GM19351 (cell line): Measurements from ENCODE around the gene ECEL1.
"Not testable (repeated sequence)": the region's sequence is repeated elsewhere in the genome, so short reads cannot be mapped to it uniquely, and the experiment has no call there.

Experiments
- ATAC-seq: cut with Tn5 transposase; IDR thresholded peaks from one replicate; pipeline ENCODE4 v1.9.1; 2021; ENCODE audit warnings: mild to moderate bottlenecking, moderate library complexity; ENCODE audit not compliant: unreplicated experiment

ECEL1 gene, protein sequence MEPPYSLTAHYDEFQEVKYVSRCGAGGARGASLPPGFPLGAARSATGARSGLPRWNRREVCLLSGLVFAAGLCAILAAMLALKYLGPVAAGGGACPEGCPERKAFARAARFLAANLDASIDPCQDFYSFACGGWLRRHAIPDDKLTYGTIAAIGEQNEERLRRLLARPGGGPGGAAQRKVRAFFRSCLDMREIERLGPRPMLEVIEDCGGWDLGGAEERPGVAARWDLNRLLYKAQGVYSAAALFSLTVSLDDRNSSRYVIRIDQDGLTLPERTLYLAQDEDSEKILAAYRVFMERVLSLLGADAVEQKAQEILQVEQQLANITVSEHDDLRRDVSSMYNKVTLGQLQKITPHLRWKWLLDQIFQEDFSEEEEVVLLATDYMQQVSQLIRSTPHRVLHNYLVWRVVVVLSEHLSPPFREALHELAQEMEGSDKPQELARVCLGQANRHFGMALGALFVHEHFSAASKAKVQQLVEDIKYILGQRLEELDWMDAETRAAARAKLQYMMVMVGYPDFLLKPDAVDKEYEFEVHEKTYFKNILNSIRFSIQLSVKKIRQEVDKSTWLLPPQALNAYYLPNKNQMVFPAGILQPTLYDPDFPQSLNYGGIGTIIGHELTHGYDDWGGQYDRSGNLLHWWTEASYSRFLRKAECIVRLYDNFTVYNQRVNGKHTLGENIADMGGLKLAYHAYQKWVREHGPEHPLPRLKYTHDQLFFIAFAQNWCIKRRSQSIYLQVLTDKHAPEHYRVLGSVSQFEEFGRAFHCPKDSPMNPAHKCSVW

DNA sequence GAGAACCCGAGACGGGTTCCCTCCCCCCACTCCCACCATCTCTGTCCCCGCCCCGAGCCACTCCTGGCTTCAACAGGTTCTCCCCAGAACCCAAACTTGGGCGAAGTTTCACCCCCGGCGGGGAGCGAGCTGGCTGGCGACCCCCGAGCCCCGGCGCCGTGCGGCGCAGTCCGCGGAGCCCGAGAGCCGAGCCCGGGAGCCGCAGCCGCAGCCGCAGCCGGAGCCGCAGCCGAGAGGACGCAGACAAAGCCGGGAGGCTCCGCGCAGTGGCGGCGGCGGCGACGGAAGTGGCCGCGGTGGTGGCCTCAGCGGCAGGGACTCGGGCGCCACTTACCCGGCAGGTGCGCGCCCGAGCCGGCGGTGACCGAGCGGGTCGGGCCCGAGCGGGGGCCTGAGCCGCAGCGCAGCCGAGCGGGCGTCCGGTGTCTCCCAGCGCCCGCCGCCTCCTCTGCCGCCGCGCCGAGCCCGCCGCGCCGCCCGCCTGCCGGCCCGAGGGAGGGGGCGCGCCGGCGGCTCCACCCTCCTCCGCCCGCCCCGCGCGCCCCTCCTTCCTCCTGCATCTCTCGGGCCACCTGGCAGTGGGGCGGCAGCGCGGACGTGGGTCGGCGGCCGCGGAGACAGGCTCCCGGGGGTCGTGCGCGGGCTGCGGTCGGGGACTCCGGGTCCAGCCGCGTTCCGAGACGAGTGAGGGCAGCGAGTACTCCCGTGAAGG lies at the start of gene ECEL1:
ECEL1 (minus strand) TSS at position 450 of the 712 bp plus-strand sequence. CDS start 1,181 bp downstream, outside the sequence.
- no peak for ATAC-seq

DNA sequence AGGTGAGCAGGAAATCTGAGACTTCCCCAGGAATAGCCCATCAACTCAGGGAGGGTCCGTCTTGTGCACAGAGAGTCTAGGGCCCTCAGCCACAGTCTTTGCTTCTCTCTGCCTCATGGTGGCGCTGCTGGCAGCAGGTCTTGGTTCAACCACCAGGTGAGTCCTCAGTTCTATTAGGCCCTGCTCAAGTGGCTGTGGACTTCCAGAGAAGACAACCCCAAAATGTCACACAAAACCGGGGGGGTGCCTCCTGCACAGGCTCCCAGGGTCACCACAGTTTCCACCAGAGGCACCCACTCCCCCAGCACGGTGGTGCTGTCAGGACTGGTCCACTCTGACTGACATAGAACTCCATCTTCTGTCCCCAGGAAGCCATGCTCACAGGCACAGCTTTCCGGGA lies 49.4 kb upstream of the ECEL1 start:
- no peak for ATAC-seq

DNA sequence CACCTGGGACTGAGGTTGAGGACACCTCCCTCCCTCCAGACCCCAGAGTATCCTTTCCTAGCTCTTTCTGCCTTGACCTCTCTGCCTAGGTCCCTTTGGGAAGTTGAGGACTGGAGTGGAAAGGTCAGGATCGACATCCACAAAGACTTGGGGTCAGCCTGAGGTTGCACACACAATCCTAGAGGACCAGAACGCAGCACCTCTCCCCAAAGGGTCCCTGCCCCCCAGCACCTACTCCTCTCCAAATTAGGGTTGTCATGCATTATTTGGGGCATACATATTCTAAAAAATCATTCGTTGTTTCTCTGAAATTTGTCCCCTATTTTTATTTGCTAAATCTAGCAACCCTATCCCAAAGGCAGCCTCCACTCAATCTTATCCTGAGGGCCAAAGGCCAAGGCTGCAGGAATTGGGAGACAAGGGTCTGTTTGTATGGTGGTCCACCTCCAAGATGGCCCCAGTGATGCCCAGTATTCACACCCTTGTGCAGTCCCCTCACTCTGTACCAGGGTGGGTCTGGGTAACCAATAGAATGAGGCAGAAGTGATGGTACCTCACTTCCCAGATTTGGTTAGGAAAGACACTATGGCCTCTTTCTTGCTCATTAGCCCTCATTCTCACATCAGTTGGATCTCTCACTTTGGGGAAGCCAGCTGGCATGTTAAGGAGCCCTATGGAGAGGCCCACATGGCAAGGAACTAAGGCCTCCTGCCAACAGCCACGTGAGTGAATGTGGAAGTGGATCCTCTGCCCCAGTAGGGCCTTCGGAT lies 48.3 kb upstream of the ECEL1 start:
- ATAC-seq: no peak

DNA sequence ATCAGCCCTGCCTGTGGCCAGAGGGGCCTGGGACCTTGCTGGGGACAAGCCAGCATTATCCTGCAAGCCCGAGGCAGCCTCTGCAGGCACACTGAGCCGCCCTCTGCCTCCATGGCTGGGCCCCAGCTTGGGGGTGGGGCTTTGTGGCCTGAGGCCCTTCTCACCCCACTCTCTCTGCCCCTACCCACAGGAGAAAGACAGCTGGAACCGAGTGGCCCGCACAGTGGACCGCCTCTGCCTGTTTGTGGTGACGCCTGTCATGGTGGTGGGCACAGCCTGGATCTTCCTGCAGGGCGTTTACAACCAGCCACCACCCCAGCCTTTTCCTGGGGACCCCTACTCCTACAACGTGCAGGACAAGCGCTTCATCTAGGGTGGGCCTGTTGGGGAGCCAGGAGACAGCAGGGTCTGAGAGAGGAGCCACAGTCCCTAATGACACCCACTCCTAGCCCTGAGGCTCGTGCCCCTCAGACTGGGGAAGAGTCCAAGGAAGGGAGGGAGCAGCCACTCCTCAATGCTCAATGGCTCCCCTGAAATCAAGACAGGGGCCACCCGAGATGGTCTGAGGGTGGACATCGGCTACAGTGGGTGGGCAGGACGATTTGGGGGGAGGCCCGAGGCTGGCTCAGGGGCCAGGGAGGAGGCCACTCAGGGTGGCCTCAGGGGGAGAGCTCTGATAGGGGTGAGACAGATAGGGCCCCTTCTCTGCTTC lies 47.5 kb upstream of the ECEL1 start:
- ATAC-seq: no peak

DNA sequence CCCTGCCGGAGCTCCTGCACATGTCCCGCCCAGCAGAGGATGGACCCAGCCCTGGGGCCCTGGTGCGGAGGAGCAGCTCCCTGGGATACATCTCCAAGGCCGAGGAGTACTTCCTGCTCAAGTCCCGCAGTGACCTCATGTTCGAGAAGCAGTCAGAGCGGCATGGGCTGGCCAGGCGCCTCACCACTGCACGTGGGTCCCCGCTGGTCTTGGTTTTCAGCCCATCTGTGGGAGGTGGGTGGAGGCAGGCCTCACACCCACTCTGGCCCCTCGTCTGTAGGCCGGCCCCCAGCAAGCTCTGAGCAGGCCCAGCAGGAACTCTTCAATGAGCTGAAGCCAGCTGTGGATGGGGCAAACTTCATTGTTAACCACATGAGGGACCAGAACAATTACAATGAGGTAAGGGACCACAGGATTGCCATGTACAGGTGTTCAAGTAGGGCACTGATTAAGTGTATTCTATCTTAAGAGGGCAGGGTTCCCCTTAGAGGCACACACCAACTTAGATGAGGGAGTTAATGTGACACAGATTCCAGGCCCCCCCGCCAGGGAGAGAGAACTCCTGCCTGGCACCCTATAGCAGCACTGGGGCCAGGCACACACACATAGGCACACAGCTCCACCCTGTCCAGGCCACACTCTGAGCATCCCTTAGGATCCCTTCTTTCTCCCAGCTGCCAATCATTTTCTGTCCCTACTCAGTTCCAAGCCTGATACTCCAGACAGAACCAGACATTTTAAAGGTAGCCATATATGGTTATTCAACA lies 46.5 kb upstream of the ECEL1 start:
- no peak for ATAC-seq

DNA sequence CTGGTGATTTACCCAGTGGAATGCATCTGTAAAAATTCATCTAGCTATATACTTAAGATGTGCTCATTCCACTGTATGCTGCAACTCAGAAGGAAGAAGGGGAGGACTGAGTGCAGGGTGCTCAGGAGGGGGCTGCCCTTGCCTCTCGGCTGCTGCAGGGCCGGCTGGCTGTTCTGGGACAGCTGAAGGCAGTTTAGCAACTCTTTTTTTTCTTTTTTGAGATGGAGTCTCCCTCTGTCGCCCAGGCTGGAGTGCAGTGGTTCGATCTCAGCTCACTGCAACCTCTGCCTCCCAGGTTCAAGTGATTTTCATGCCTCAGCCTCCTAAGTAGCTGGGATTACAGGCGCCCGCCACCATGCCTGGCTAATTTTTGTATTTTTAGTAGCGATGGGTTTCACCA lies 45.2 kb upstream of the ECEL1 start:
- ATAC-seq: not testable (repeated sequence)

DNA sequence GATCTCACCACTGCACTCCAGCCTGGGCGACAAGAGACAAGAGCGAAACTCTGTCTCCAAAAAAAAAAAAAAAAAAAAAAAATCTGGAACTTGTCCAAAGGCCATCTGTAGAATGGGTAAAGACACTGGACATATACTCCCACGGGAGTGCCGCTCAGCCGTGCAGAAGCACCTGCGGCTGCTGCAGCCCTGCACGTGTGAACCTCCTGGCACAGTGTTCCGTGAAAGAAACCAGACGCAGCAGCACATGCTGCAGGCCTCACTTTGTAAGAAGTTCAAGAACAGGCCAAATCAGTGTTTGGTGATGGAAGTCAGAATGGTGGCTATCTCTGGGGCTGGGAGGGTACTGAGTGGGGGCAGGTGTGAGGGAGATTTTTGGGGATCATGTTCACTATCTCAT lies 44.8 kb upstream of the ECEL1 start:
- ATAC-seq: no peak

DNA sequence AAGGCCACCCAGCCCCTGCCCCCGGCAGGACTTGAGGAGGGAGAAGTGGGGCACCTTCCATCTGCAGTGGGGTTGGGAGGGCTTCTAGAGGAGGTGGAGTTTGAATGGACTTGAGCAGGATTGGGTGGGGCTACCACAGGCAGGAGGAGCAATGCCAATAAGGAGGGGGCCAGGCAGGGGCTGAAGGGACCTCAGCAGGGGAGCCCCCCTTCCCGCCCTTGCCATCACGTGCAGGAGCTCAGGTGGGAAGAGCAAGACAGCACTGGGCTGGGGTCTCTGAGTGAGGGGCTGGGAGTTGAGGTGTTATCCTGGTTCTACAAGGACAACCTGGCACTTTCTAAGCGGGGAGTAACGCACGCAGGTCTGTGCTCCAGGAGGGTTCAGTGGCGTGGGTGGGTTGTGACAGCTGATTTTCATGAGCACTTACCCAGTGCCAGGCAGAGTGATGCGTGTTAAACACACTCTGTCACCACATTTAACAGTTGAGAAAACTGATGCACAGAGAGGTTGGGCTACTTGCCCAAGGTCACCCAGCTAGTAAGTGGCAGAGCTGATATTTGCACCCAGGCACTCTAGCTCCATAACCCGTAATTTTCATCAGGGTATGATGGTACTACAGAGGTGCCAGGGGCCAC lies 43.1 kb upstream of the ECEL1 start:
- ATAC-seq: no peak

DNA sequence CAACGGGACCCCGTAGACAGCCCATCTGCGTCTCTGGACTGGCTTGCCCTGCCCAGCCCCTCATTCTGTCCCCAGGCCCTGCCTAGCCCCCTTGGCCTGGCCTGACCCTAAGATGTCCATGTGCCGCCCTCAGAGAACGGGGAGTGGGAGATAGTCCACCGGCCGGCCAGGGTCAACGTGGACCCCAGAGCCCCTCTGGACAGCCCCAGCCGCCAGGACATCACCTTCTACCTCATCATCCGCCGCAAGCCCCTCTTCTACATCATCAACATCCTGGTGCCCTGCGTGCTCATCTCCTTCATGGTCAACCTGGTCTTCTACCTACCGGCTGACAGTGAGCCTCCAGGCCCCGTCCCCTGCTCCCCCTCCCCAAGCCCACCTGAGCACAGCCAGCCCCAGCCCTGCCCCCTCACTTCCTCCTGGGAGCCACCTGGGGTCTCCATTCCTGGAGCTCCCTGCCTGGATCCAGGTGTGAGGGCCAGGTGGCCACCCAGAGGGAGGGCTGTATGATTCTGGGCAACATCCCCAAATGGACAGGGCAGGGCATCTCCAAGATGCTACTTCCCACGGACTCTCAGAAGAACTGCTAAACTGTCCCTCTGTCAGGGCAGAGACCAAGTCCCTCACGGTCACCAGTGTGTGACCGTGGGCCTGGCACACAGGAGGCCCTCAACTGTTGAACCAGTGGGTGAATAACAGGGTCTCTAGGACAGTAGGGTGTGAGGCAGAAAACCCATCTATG lies 42.3 kb upstream of the ECEL1 start:
- ATAC-seq: no peak

DNA sequence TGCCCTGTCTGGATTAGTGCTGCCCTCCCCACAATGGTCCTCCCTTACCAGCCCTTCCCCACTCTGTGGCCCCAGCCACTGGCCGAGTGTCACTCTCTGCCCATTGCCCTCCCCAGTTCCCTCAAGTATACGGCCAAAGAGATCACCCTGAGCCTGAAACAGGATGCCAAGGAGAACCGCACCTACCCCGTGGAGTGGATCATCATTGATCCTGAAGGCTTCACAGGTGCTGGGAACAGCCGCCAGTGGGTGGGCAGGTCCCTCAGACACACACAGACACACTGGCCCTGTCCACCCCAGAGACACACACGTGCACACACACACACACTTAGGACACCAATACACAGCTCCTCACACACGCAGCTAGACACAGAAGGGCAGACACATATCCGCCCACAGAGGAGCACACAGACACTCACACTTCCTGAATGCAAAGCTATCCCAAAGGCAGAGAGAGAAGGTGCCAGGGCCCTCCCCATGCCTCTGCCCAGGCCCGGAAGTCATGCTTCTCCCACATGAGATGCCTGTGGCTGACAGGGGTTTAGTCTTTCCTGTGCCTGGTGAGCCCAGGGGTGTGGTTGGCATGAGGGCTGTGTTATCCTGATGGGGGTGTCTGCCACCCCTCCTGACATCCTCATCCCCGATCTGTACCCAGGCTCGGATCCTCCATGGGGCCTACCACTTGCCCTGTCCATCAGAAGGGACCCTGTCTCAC lies 41.3 kb upstream of the ECEL1 start:
- no peak for ATAC-seq

DNA sequence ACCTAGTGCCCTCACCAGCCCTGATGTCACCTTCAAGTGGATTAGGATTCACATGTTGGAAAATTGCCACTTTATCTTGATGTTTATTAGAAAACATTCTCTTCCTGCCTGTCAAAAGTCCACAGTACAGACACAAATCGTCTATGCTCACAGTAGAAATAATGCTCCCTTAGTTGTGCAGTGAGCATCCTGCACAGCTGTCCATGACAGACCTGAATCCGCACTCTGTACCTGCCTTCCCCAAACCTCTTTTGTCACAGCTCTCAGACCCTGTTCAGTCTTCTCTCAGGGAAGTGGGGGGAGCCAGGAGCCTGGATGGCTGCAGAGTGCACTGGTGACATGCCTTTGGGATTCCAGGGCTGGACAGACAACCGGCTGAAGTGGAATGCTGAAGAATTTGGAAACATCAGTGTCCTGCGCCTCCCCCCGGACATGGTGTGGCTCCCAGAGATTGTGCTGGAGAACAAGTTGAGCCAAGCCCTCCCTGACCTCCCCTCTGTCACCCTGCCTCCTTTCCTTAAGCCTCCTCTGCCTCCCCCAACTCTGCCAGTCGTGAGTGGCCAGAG lies 40.4 kb upstream of the ECEL1 start:
- no peak for ATAC-seq

DNA sequence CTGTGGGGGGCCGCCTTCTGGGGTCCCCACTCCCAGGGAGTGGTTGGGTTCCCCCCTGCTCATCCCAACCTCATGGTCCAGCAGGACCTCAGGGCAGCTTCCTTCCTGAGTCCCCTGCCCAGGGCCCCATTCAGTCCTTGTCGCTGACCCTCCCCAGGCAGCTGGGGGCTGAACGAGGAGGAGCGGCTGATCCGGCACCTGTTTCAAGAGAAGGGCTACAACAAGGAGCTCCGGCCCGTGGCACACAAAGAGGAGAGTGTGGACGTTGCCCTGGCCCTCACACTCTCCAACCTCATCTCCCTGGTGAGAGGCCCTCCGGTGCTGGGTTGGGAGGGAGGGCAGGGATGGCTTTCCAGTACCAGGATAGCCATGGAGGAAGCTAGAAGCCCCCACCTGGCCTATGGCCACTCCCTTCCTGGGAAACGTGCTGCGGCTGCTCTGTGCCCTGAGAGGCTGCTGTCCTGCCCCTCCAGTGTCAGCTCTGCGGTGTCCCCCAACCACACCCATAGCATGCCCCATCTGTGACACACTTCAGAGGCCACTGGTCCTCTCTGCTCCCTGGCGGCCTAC lies 38.8 kb upstream of the ECEL1 start:
- no peak for ATAC-seq

DNA sequence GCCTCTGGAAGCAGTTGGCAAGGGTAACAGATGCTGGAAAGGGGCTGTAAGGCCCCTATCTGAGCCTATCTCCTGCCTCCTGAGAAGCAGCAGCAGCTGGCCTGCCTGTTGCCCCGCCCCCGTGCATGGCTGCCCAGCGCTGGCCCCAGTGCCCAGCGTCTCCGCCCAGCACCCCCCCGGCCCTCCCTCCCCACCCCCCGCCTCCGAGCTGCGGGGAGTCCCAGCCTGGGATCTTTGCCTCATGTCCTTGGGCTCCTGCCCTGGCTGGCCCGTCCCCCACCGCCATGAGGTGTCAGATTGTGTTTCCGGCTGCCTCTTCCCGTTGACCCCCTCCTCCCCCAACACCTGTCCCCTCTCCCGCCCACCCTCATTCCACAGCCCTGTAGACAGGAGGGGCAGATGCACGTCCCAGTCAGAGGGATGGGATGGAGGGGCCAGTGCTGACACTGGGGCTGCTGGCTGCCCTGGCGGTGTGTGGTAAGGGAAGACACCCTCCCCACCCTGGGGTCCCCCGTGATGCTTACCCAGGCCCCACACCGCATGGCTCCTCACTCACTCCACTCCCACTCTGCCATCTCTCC lies 38.2 kb upstream of the ECEL1 start, which contains the start of gene CHRND:
CHRND (plus strand) TSS at position 370 of the 581 bp plus-strand sequence; CDS start at position 426, 56 bp downstream.
- no peak for ATAC-seq

DNA sequence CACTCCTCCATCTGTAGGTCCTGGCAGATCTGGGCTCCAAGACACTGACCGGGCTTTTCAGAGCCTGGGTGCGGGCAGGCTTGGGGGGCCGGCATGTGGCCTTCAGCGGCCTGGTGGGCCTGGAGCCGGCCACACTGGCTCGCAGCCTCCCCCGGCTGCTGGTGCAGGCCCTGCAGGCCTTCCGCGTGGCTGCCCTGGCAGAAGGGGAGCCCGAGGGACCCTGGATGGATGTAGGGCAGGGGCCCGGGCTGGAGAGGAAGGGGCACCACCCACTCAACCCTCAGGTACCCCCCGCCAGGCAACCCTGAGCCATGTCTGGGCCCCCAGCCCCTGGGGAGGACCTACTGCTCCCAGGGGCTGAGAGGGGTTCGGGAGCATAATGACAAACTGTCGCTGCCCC lies 37.6 kb upstream of the ECEL1 start:
- no peak for ATAC-seq

DNA sequence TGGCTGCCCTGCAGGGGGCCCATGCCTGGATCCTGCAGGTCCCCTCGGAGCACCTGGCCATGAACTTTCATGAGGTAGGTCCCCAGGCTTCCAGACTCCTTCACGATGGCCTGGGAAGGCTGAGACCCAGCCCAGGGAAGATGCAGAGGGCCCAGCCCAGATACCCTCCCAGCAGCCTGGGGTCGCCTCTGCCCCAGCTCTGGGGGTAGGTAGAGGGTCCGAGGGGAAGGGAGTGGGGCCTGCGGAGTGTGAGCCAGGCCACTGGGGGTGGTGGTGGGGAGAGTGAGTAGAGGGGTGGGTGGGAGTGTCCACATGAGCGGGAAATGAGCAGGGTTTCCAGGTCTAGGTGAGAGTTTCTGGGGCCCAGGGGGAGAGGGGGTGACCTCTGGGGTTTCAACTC lies 37.1 kb upstream of the ECEL1 start:
- no peak for ATAC-seq
